ENCODE measurements around the gene FBXL20. TPM values are rescaled to one million over a fixed set of nuclear protein-coding genes. Genes with fewer than 3 reads are reported as not detected.

FBXL20 gene
- total and polyA plus RNA-seq, 2 experiments from 2014 or later: 10.2 to 20.4 TPM

DNA sequence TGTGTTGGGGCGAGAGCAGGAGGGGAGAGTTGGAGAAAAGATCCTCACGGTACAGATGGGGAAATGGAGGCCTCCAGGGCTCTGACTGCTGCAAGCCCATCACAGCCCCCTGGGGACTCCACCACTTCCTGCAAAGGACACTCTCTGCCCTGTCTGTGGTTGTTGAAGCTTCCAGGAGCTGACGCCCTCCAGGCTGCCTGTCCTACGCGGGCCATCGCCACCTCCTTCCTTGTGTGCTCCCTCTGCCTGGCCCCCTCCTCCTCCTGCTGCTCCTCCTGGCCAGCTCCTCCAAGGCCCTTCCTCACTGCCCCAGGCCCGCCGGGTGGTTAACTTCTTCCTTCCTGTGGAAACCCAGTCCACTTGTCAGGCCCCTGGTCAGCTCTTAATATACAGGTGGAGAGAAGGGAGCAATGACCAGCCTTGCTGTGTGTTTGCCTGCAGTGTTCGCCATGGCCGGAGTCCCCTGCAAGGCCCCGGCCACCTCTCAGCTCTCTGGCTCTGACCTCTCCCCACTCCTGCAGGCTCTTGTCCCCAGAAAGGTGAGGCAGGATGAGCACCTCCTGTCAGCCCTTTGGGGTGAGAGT lies 157.3 kb downstream of the FBXL20 start:
- Histone ChIP-seq H3K9me3 (ENCODE audit: low read depth) (no peaks in the 10 kb centered on the region), H3K4me1 (ENCODE audit: low read depth) (no peaks in the 10 kb centered on the region), H3K27me3 (no peaks in the 10 kb centered on the region), H3K36me3 (no peaks in the 10 kb centered on the region), H3K4me3 (no peak overlapping the region), H3K27ac (no peak overlapping the region)
- DNase-seq (ENCODE audit: low read depth in 1 of 2, low spot score in 1 of 2): no peak
- TF ChIP-seq, protein P1, sequence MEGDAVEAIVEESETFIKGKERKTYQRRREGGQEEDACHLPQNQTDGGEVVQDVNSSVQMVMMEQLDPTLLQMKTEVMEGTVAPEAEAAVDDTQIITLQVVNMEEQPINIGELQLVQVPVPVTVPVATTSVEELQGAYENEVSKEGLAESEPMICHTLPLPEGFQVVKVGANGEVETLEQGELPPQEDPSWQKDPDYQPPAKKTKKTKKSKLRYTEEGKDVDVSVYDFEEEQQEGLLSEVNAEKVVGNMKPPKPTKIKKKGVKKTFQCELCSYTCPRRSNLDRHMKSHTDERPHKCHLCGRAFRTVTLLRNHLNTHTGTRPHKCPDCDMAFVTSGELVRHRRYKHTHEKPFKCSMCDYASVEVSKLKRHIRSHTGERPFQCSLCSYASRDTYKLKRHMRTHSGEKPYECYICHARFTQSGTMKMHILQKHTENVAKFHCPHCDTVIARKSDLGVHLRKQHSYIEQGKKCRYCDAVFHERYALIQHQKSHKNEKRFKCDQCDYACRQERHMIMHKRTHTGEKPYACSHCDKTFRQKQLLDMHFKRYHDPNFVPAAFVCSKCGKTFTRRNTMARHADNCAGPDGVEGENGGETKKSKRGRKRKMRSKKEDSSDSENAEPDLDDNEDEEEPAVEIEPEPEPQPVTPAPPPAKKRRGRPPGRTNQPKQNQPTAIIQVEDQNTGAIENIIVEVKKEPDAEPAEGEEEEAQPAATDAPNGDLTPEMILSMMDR (IDR thresholded peaks at IDR 0.05; ENCODE audit: low read depth, low read length): no peak

DNA sequence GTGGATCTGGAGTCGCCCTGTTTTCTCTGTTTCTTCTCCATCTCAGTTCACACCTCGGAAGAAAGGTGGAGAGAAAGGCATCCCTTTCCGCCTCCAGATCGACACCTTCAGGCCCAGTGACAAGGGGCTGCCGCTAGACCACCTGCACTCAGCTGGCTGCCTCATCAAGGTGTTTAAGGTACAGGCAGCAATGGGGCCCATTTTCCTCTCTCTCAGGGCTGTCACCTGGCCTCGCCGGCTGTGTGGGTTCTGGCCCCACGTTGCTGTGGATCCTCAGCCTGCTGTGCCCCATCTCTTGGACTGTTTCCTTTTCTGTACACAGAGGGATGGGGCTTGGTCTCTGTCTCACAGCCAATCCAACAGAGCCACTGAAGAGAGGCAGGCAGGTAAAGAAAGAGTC lies 158.3 kb downstream of the FBXL20 start:
- no peak overlapping the region for H3K27ac ChIP-seq
- no peak overlapping the region for H3K4me3 ChIP-seq
- H3K36me3 ChIP-seq: no peaks in the 10 kb centered on the region
- no peaks in the 10 kb centered on the region for H3K27me3 ChIP-seq
- H3K9me3 ChIP-seq (ENCODE audit: low read depth): no peaks in the 10 kb centered on the region
- DNase-seq (ENCODE audit: low read depth in 1 of 2, low spot score in 1 of 2): no peak
- H3K4me1 ChIP-seq (ENCODE audit: low read depth): no peaks in the 10 kb centered on the region
- TF ChIP-seq, protein P1 (IDR thresholded peaks at IDR 0.05; ENCODE audit: low read depth, low read length): no peak

DNA sequence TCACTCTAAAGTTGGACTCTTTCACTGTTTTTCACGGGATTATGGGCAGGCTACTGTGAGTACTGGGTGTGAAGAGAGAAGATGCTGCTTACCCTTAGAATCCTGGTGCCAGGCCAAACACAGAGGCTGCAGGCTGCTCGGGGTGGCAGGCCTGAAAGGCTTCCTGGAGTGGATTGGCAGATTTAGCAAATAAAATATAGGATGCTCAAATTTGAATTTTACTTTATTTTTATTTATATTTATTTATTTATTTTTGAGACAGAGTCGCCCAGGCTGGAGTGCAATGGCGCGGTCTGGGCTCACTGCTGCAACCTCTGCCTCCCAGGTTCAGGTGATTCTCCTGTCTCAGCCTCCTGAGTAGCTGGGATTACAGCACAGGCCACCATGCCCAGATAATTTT lies 160.8 kb downstream of the FBXL20 start:
- H3K27me3 ChIP-seq: no peaks in the 10 kb centered on the region
- no peaks in the 10 kb centered on the region for H3K36me3 ChIP-seq
- H3K9me3 ChIP-seq (ENCODE audit: low read depth): no peaks in the 10 kb centered on the region
- no peaks in the 10 kb centered on the region for H3K4me1 ChIP-seq (ENCODE audit: low read depth)
- DNase-seq (ENCODE audit: low read depth in 1 of 2, low spot score in 1 of 2): no peak
- TF ChIP-seq, protein P1 (IDR thresholded peaks at IDR 0.05; ENCODE audit: low read depth, low read length): no peak
- H3K27ac ChIP-seq: no peak overlapping the region
- no peak overlapping the region for H3K4me3 ChIP-seq

DNA sequence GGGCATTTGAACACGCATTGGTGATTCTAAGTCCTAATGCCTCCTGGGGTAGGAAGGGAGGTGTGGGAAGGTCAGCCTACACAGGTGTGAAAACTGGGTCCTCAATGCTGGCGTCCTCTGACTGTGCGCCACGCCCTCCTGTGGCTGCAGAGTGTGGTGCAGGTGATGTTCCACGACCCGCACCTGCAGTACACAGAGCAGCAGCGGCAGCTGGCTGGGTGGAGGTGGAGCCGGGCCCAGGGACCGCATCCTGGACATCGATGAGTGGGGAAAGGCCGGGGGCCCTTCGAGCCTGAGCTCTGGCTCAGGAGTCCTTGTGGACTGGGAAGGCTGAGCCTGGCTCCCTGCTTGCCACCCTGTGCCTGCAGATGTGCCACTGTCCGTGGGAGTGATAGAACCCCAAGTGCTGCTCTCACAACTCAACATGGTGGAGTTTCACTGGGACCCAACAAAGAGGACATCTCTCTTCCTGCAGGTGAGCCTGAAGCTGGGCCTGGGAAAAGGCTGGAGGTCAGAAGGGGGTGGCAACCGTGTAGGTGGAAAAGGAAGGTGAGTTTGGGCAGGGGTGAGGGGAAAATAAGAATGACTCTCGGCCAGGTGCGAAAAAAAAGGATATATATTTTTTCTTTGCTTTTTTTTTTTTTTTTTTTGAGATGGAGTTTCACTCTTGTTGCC lies 161.6 kb downstream of the FBXL20 start:
- Histone ChIP-seq H3K36me3 (no peaks in the 10 kb centered on the region), H3K4me1 (ENCODE audit: low read depth) (no peaks in the 10 kb centered on the region), H3K27me3 (no peaks in the 10 kb centered on the region), H3K4me3 (no peak overlapping the region), H3K27ac (no peak overlapping the region), H3K9me3 (ENCODE audit: low read depth) (no peaks in the 10 kb centered on the region)
- TF ChIP-seq, protein P1 (IDR thresholded peaks at IDR 0.05; ENCODE audit: low read depth, low read length): peak; percentile 53
- DNase-seq (ENCODE audit: low read depth in 1 of 2, low spot score in 1 of 2): peak in 1 of 2 donors; percentile 67

DNA sequence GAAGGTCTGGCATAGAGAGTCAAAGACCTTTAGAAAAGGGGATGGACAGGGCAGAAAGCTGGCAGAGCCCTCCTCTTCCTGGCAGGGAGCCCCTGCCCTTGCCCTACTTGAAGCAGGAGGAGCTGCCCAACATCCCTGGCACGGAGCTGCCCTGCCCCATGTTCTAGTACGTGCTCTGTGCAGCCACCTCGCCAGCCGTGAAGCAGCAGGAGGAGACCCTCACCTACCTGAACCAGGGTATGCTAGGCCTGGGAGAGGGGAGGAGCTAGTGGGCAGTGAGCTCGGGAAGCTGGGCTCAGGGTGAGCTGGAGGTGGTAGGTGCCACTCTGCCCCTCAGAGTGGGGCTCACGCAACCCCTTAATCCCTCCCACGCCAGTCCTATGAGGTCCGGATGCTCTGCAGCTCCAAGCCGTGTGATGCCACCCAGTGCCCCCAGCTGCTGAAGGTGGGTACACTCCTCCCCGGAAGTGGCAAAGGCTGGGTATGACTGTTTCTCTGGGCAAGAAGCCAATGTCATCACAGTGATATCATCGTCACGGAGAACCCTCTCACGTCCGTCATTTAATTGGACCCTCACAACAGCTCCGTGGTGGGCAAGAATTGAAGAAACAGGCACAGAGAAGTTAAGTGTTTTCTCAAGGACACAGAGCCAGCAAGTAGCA lies 163.0 kb downstream of the FBXL20 start:
- H3K9me3 ChIP-seq (ENCODE audit: low read depth): no peaks in the 10 kb centered on the region
- no peak overlapping the region for H3K27ac ChIP-seq
- TF ChIP-seq, protein P1 (IDR thresholded peaks at IDR 0.05; ENCODE audit: low read depth, low read length): no peak
- H3K27me3 ChIP-seq: no peaks in the 10 kb centered on the region
- no peak overlapping the region for H3K4me3 ChIP-seq
- no peak for DNase-seq (ENCODE audit: low read depth in 1 of 2, low spot score in 1 of 2)
- no peaks in the 10 kb centered on the region for H3K36me3 ChIP-seq
- no peaks in the 10 kb centered on the region for H3K4me1 ChIP-seq (ENCODE audit: low read depth)

Measured in cardiac muscle cell (in vitro differentiated cells and primary cell).